Astrocyte (in vitro differentiated cells and primary cell): ENCODE results near the gene CEP250. TPM values are rescaled to one million over a fixed set of nuclear protein-coding genes. Genes with fewer than 3 reads are reported as not detected.

Experiments
- DNase-seq: peaks from one replicate; pipeline ENCODE4 v3.0.0-alpha.2; 2010; ENCODE audit warnings: low read depth
- FAIRE-seq: peaks from 2 replicates; lab custom pipeline; 2011; peaks lifted over from hg19 to GRCh38; lab: Jason Lieb, UNC
- H2AFZ ChIP-seq: 2 replicates; pipeline ENCODE4 v1.6.0; 2012; ENCODE audit warnings: low read depth, low read length, inconsistent platforms
- H3K27ac ChIP-seq: 2 replicates; pipeline ENCODE4 v1.5.1; 2011; ENCODE audit warnings: low read depth, low read length, inconsistent platforms
- H3K27me3 ChIP-seq: 2 replicates; pipeline ENCODE4 v1.6.0; 2011; ENCODE audit warnings: low read length, inconsistent platforms; ENCODE audit not compliant: insufficient read depth
- H3K36me3 ChIP-seq: 2 replicates; pipeline ENCODE4 v1.5.1; 2011; ENCODE audit warnings: low read length, inconsistent platforms; ENCODE audit not compliant: insufficient read depth
- H3K4me1 ChIP-seq: 2 replicates; pipeline ENCODE4 v1.5.1; 2011; ENCODE audit warnings: low read length, inconsistent platforms; ENCODE audit not compliant: insufficient read depth
- H3K4me2 ChIP-seq: 2 replicates; pipeline ENCODE4 v1.6.0; 2012; ENCODE audit warnings: low read length, inconsistent platforms
- H3K4me3 ChIP-seq: 2 replicates; pipeline ENCODE4 v1.5.1; 2011; ENCODE audit warnings: low read depth, mild to moderate bottlenecking, low read length, inconsistent platforms; ENCODE audit not compliant: insufficient read depth
- H3K79me2 ChIP-seq: 2 replicates; pipeline ENCODE4 v1.6.0; 2012; ENCODE audit warnings: mild to moderate bottlenecking, low read length, inconsistent platforms; ENCODE audit not compliant: insufficient read depth
- H3K9ac ChIP-seq: 2 replicates; pipeline ENCODE4 v1.6.0; 2012; ENCODE audit warnings: mild to moderate bottlenecking, low read length, inconsistent platforms
- H3K9me3 ChIP-seq: 2 replicates; pipeline ENCODE4 v1.5.1; 2012; ENCODE audit warnings: low read depth, mild to moderate bottlenecking, low read length, inconsistent platforms; ENCODE audit not compliant: insufficient read depth
- H4K20me1 ChIP-seq: 2 replicates; pipeline ENCODE4 v1.6.0; 2012; ENCODE audit warnings: low read length, inconsistent platforms; ENCODE audit not compliant: insufficient read depth
- H3K27ac Mint-ChIP-seq: one replicate; pipeline ENCODE4 v1.8.0; 2021; ENCODE audit warnings: mild to moderate bottlenecking, mixed read lengths; ENCODE audit not compliant: unreplicated experiment
- H3K27me3 Mint-ChIP-seq: one replicate; pipeline ENCODE4 v1.8.0; 2021; ENCODE audit warnings: low read depth, mixed read lengths; ENCODE audit not compliant: unreplicated experiment
- H3K36me3 Mint-ChIP-seq: one replicate; pipeline ENCODE4 v1.8.0; 2021; ENCODE audit warnings: low read depth, mixed read lengths; ENCODE audit not compliant: unreplicated experiment
- H3K4me1 Mint-ChIP-seq: one replicate; pipeline ENCODE4 v1.8.0; 2021; ENCODE audit warnings: low read depth, mixed read lengths; ENCODE audit not compliant: unreplicated experiment
- H3K4me3 Mint-ChIP-seq: one replicate; pipeline ENCODE4 v1.8.0; 2021; ENCODE audit warnings: mild to moderate bottlenecking, moderate library complexity, mixed read lengths; ENCODE audit not compliant: unreplicated experiment
- H3K9me3 Mint-ChIP-seq: one replicate; pipeline ENCODE4 v1.8.0; 2021; ENCODE audit warnings: mild to moderate bottlenecking, mixed read lengths; ENCODE audit not compliant: unreplicated experiment
- EZH2 ChIP-seq: IDR thresholded peaks from 2 replicates; pipeline ENCODE4 v1.6.1; 2012; ENCODE audit warnings: mild to moderate bottlenecking, low read length, inconsistent platforms; ENCODE audit not compliant: insufficient read depth
- total RNA-seq: library from RNA; stranded (reverse); gene quantifications from 2 replicates; pipeline ENCODE4 v1.2.1, GENCODE V29; 2021
- TF ChIP-seq, protein P1 (sequence below): IDR thresholded peaks from 2 replicates; pipeline ENCODE4 v1.5.1; 2011; ENCODE audit warnings: low read depth, mild to moderate bottlenecking, inconsistent platforms, low read length, moderate library complexity; ENCODE audit not compliant: insufficient read depth

The CEP250 gene
- total RNA-seq, 1 donor from 2014 or later, result 107 TPM

GRCh38 chr20:35468671-35469334 is 13.4 kb downstream of the CEP250 start:
- peaks cover 10% of the 10 kb centered on the region for H4K20me1 ChIP-seq
- no peaks in the 10 kb centered on the region for H3K27me3 ChIP-seq
- FAIRE-seq (no peak), DNase-seq (no peak)
- peaks cover 6% of the 10 kb centered on the region for H3K4me1 ChIP-seq
- no peak overlapping the region for H3K27ac Mint-ChIP-seq
- no peak overlapping the region for H3K27ac ChIP-seq
- TF ChIP-seq, protein P1, sequence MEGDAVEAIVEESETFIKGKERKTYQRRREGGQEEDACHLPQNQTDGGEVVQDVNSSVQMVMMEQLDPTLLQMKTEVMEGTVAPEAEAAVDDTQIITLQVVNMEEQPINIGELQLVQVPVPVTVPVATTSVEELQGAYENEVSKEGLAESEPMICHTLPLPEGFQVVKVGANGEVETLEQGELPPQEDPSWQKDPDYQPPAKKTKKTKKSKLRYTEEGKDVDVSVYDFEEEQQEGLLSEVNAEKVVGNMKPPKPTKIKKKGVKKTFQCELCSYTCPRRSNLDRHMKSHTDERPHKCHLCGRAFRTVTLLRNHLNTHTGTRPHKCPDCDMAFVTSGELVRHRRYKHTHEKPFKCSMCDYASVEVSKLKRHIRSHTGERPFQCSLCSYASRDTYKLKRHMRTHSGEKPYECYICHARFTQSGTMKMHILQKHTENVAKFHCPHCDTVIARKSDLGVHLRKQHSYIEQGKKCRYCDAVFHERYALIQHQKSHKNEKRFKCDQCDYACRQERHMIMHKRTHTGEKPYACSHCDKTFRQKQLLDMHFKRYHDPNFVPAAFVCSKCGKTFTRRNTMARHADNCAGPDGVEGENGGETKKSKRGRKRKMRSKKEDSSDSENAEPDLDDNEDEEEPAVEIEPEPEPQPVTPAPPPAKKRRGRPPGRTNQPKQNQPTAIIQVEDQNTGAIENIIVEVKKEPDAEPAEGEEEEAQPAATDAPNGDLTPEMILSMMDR, result no peak
- TF ChIP-seq EZH2, result no peak
- no peaks in the 10 kb centered on the region for H3K27me3 Mint-ChIP-seq
- no peak overlapping the region for H3K9ac ChIP-seq
- H3K4me1 Mint-ChIP-seq, result peaks cover 6% of the 10 kb centered on the region
- H3K79me2 ChIP-seq, result peaks cover 3% of the 10 kb centered on the region
- H3K4me2 ChIP-seq, result no peak overlapping the region
- peaks cover 60% of the 10 kb centered on the region for H3K36me3 ChIP-seq
- H2AFZ ChIP-seq, result no peak overlapping the region
- H3K9me3 ChIP-seq, result no peaks in the 10 kb centered on the region
- H3K4me3 Mint-ChIP-seq, result no peak overlapping the region
- no peak overlapping the region for H3K4me3 ChIP-seq
- H3K36me3 Mint-ChIP-seq, result peaks cover 40% of the 10 kb centered on the region
- no peaks in the 10 kb centered on the region for H3K9me3 Mint-ChIP-seq

DNA sequence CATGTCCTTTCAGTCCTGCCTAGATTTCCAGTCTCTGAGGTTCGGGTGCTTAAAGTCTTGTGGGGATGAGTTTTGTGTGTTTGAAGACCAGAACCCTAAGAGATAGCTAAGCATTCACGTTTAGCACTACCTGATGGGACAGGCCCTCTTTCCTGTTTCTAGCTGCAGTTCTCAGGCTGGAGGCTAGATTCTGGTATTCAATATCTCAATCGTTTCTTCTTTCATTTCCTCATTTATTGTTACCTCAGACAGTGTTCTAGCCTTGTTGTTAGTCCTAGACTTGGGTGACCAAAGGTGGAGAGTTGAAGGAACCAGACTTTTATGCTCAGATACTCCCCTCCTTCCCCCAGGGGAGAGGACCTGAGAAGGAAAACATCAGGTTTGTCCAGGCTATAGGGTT is 16.8 kb downstream of the CEP250 start:
- Histone ChIP-seq H3K36me3 (peaks cover 73% of the 10 kb centered on the region), H3K4me2 (no peak overlapping the region), H3K27ac (no peak overlapping the region), H3K27me3 (no peaks in the 10 kb centered on the region), H3K9ac (no peak overlapping the region), H4K20me1 (no peaks in the 10 kb centered on the region), H3K9me3 (no peaks in the 10 kb centered on the region), H2AFZ (no peak overlapping the region), H3K79me2 (no peaks in the 10 kb centered on the region), H3K4me1 (peaks cover 5% of the 10 kb centered on the region), H3K4me3 (no peak overlapping the region)
- Mint-ChIP-seq H3K4me3 (no peak overlapping the region), H3K9me3 (no peaks in the 10 kb centered on the region), H3K27me3 (no peaks in the 10 kb centered on the region), H3K4me1 (peaks cover 5% of the 10 kb centered on the region), H3K36me3 (peaks cover 28% of the 10 kb centered on the region), H3K27ac (no peak overlapping the region)
- FAIRE-seq (no peak), DNase-seq (no peak)
- TF ChIP-seq, protein P1, result no peak
- no peak for TF ChIP-seq EZH2

- Histone ChIP-seq H3K4me3 (no peak overlapping the region), H3K27ac (no peak overlapping the region), H3K79me2 (no peaks in the 10 kb centered on the region), H3K9me3 (no peaks in the 10 kb centered on the region), H4K20me1 (no peaks in the 10 kb centered on the region), H2AFZ (no peak overlapping the region), H3K27me3 (no peaks in the 10 kb centered on the region), H3K9ac (no peak overlapping the region), H3K36me3 (peaks cover 68% of the 10 kb centered on the region), H3K4me2 (no peak overlapping the region), H3K4me1 (no peaks in the 10 kb centered on the region)
- H3K27me3 Mint-ChIP-seq, result no peaks in the 10 kb centered on the region
- no peak overlapping the region for H3K27ac Mint-ChIP-seq
- no peaks in the 10 kb centered on the region for H3K4me1 Mint-ChIP-seq
- FAIRE-seq (no peak), DNase-seq (no peak)
- TF ChIP-seq EZH2, result no peak
- TF ChIP-seq, protein P1, result no peak
- no peaks in the 10 kb centered on the region for H3K9me3 Mint-ChIP-seq
- no peak overlapping the region for H3K4me3 Mint-ChIP-seq
- H3K36me3 Mint-ChIP-seq, result peaks cover 26% of the 10 kb centered on the region
These were observed 18.3 kb downstream of the CEP250 start for GRCh38 chr20:35473684-35474083.
